HG03097 (cell line): Measurements from ENCODE around the gene SLC16A1.
"Not testable (repeated sequence)": the region's sequence is repeated elsewhere in the genome, so short reads cannot be mapped to it uniquely, and the experiment has no call there.

Experiments
- ATAC-seq: cut with Tn5 transposase; IDR thresholded peaks from one replicate; pipeline ENCODE4 v1.9.1; 2021; ENCODE audit not compliant: unreplicated experiment, low FRiP score

Gene SLC16A1

GRCh38 chr1:112955773-112956543, at the start of gene SLC16A1:
SLC16A1 (minus strand) TSS chr1:112956196; CDS start chr1:112929308, 26,888 bp downstream.
- ATAC-seq: peak; percentile 70

DNA sequence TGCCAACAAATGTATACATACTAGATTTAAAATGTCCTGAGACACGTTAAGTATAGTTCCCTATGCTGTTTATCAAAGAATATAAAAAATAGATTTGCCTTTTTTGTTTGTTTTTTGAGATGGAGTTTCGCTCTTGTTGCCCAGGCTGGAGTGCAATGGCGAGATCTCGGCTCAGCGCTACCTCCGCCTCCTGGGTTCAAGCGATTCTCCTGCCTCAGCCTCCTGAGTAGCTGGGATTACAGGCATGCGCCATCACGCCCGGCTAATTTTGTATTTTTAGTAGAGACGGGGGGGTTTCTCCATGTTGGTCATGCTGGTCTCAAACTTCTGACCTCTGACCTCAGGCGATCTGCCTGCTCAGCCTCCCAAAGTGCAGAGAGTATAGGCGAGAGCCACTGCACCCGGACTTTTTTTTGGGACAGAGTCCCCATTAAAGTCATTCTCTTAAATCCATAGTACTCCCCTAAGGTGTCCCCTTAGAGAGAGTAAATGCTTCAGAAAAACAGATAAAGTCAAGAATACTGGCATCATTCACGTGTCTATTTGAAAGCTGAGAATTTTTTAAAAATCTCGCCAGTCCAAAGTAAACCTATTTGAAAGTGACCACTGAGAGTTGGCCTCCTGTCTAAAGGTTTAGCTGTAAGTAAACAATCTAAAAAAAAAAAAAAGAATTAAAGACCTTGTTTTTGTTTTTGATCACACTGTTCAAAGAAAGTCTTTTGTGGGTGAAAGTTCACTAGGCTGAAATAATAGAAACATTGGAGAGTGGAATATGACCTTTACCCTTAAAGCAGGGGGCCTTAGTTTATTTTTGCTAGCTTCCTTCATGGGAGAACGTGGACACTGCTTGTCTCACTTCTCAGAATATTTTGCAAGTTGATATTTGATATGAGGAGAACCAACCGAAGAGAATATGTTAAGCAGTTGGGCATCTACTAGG, 48.0 kb upstream of the SLC16A1 start:
- ATAC-seq: no peak

- no peak for ATAC-seq
Measured at GRCh38 chr1:113002297-113002696, 46.3 kb upstream of the SLC16A1 start.

DNA sequence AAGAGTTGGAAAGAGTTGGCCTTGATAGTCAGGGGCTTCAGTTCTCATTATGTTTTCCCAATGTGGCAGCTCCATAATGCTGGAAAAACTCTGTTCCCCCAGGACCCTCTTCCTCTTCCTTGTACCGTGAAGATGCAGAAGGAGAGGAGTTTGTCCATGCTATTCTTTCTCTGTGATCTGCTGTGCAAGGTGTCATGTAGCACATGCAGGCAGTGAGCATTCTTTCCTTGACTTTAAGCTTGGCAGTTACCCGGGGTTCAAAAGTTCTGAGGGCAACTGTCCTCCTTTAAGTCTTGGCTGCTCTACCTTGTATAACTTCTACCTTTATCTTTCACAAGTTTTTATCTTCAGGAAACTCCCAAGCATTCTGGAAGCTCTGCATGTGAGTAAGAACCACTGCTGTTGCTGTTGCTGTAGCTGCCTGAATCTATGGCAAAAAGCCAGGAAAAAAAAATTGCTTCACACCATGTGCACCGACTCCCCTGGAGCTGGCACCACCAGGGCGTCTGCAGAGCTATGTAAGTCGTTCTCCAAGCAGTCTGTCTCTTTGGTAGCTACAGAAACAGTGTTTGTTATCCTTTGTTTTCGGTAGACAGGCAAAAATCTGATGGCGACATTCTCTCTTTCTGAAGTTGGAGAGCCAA, 42.7 kb upstream of the SLC16A1 start:
- no peak for ATAC-seq

GRCh38 chr1:112997781-112998180, 41.8 kb upstream of the SLC16A1 start:
- ATAC-seq: no peak

DNA sequence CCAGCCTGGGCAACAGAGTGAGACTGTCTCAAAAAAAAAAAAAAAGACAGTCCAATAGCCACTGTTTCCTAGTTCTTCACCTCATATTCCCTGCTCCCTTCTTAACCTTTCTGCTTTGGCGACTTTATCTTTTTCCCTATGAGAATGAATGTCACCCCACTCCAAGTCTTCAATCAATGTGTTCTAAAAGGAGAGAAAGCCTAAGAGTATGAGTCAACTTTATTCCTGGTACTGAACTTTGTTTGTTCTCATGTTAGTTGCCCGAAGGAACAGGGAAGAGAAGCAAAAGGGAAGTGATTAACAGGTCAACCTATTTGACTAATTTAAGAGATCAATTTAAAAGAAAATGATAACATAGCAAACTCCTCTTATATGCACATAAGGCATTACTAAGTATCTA, 39.9 kb upstream of the SLC16A1 start:
- no peak for ATAC-seq

DNA sequence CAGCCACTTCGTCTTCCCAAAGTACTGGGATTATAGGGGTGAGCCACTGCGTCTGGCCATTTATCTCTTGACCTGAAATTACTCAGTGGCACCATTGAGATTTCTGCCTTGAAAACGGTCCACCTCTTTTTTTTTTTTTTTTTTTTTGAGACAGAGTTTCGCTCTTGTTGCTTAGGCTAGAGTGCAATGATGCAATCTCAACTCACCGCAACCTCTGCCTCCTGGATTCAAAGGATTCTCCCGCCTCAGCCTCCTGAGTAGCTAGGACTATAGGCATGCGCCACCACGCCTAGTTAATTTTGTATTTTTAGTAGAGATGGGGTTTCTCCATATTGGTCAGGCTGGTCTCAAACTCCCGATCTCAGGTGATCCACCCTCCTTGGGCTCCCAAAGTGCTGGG, 39.0 kb upstream of the SLC16A1 start:
- not testable (repeated sequence) for ATAC-seq

DNA sequence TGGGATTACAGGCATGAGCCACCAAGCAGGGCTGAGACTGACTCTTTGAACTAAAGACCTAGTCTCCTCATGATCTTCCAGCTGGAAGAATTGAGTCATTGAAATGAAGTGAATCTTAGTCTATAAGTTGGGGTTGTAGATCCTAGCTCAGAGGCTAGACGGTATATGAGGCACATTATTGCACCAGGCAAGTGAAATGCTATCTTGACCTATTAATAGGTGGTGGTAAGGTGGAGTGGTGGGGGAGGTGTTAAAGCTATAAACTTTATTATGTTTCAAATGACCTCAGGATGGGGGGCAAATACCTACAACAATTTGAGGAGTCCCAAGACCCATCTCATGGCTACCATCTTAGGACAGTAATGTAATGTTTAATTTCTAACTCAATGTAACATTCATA, 36.8 kb upstream of the SLC16A1 start:
- ATAC-seq: no peak

DNA sequence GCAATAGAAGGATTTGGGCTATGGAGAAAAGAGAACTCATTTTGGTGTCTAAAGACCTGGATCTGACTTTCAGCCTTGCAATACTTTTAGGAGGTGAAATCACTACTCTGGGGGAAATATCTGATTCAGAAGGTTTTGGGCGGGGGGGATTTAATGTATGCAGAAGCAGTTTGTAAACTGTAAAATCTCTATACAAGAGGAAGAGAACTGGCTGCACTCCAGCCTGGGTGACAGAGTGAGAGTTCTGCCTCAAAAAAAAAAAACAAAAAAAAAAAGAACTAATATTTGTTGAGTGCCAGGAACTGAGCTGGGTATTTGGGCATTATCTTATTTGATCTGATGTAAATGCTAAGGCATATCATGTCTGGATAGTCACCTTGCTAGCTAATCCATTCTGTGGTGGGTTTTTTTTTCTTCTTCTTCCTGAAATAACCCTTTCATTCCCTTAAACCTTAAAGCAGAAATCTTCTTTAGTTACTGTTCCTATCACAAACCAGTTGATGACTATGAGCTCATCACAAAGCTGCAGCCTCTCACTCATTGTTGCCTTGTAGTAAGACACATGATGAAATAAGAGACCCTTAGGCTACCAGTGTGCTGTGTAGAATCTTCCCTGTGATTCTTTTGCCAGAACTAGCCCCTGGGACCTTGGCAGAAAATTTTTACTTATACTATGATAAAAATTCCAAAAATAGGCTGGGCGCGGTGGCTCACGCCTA, 35.6 kb upstream of the SLC16A1 start:
- no peak for ATAC-seq

DNA sequence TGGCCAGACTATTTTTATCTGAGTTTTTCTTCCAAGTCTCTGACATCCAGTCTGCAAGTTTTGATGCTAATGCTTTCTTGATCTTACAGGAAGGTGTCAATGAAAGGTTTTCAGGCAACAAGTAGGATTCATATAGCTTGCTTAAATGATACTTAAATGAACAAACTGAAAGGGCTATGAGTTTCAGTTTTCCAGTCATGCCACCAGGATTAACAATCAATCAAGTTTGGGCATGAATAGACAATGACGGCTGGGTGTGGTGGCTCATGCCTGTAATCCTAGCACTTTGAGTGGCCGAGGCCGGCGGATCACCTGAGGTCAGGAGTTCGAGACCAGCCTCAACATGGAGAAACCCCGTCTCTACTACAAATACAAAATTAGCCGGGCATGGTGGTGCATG, 34.3 kb upstream of the SLC16A1 start:
- ATAC-seq: no peak

GRCh38 chr1:112988367-112988766, 32.4 kb upstream of the SLC16A1 start:
- ATAC-seq: no peak

DNA sequence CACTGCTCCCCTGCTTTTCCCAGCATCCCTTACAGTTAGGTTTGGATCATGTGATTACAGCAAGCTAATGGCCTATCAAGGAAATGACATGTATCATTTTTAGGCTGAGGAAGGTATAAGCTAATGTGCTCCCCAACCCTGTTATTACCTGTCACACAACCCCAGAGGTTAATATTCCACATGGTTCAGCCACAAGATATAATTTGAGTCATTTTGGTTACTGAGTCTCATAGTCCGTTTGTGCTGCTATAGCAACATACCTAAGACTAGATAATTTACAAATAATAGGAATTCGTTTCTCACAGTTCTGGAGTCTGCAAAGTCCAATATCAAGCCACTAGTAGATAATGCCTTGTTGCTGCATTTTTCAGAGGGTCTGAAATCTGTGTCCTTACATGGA, 29.1 kb upstream of the SLC16A1 start:
- no peak for ATAC-seq

GRCh38 chr1:112983537-112984131, 27.6 kb upstream of the SLC16A1 start:
- ATAC-seq: no peak

DNA sequence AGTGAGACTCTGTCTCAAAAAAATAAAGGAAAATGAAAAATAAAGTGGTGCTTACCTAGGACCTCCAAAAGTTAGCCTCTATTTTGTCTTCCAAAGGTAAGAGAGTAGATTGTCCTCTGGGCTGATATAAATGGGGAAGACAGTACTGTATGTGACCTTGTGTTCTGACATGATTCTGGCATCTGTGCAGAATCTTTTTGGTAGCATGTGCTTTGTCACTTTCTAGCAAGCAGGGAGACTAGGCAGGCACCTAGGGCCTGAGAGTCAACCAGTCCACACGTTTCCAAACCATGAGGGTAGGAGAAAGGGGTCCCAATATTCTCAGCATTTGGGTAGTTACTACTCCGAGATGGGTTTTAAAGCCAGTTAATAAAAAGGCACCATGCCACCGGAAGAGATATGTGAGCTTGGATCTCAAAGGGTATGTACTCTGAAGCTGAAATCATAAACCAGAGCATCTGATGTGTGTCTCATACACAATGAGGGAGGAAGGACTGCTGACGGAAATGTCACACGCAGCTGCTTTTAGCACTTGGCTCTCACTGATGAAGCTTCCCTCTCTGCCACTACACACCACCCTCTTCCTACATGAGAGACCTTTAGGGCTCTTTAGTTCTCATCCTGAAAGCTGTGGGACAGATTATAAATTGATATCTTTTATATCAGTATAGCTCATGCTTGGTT, 27.0 kb upstream of the SLC16A1 start:
- ATAC-seq: no peak

DNA sequence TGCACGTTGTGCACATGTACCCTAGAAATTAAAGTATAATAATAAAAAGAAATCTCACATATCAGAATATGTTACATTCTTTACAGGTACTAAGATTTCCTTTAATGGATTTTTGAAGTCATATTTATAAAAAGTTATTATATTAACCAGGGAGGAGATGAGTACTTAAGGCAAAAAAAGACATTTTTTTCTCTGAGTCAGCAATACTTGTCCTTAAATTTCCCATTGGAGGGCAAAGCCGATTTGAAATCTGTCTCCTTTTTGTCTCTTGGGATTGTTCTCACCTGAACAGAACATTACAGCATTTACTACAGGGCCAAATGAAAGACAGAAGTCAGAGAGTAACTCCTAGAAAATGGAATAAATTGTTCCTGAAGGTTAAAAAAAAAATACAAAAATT, 26.3 kb upstream of the SLC16A1 start:
- no peak for ATAC-seq

DNA sequence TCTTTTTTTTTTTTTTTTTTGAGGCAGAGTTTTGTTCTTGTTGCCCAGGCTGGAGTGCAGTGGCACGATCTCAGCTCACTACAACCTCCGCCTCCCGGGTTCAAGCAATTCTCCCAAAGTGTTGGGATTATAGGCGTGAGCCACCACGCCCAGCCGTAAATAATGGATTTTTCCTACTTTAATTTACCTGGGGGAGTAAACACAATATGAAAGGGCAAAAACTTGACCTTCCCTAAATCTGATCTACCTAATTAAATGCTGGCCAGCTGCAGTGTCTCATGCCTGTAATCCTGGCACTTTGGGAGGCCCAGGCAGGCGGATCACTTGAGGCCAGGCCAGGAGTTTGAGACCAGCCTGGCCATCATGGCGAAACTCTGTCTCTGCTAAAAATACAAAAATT, 25.8 kb upstream of the SLC16A1 start:
- not testable (repeated sequence) for ATAC-seq

- ATAC-seq: no peak
Measured at GRCh38 chr1:112981426-112981825, 25.4 kb upstream of the SLC16A1 start.

- no peak for ATAC-seq
Measured at GRCh38 chr1:112975336-112975735, 19.3 kb upstream of the SLC16A1 start.

DNA sequence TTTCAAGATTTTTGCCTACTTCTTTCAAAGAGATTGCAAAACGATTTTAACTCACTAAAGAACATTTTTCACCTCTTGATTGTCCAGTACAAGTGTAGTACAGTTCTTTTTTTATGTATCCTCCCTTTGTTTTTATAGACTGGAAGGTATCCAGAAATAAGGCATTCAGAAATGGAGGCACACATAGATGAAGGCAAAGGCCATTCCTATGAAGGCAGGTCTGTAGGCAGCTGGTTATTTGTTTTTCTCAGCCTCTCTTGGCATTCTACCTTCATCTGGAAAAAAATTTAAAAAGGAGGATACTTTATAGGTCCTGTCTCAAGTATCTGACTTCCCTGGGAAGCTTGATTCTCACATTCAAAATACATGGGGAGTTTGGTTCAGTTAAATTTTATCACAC, 18.6 kb upstream of the SLC16A1 start:
- no peak for ATAC-seq

DNA sequence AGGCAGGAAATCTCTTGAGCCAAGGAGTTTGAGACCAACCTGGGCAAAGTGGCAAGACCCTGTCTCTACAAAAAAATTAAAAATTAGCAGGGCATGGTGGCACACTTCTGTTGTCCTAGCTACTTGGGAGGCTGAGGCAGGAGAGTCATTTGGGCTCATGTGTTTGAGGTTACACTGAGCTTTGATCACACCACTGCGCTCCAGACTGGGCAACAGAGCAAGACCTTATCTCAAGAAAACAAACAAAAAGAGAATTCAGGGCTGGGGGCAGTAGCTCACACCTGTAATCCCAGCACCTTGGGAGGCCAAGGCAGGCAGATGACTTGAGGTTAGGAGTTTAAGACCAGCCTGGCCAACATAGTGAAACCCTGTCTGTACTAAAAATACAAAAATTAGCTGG, 17.8 kb upstream of the SLC16A1 start:
- ATAC-seq: no peak
